ENCODE results near the gene FBLN2. TPM values are rescaled to one million over a fixed set of nuclear protein-coding genes. Genes with fewer than 3 reads are reported as not detected.

The FBLN2 gene
- total and polyA plus RNA-seq, 2 of the 4 experiments (the other 2 are of a cell fraction) = 11.8 to 60.8 TPM

GRCh38 chr3:13574798-13575451 lies 26.0 kb downstream of the FBLN2 start:
- in situ Hi-C loops (cut with MboI; ENCODE audit: low sequenced_read_pairs) = no loop called here
- ATAC-seq (ENCODE audit: low read depth) (peak; percentile 28; the same call in 1 of the 2 replicates), DNase-seq (peak; percentile 18)
- TF ChIP-seq SMC3 (IDR thresholded peaks at IDR 0.05; ENCODE audit: low read depth, low read length) (no peak), CEBPB (IDR thresholded peaks at IDR 0.05; ENCODE audit: low read depth, low read length) (no peak), MAZ (IDR thresholded peaks at IDR 0.05; ENCODE audit: borderline replicate concordance, low read depth, low read length) (no peak), RFX5 (IDR thresholded peaks at IDR 0.05; ENCODE audit: low read depth, low read length) (no peak), RCOR1 (IDR thresholded peaks at IDR 0.05; ENCODE audit: insufficient replicate concordance, low read length) (no peak), CHD1 (IDR thresholded peaks at IDR 0.05; ENCODE audit: low read depth, low read length) (no peak), MXI1 (IDR thresholded peaks at IDR 0.05; ENCODE audit: borderline replicate concordance, low read depth, low read length) (no peak)
- Histone ChIP-seq H3K4ac (ENCODE audit: low read depth, low read length) (no peak overlapping the region), H3K4me2 (ENCODE audit: low read depth, low read length) (no peak overlapping the region), H3K9me3 (ENCODE audit: control insufficient read depth, insufficient read depth, low read length) (no peaks in the 10 kb centered on the region), H3K9ac (ENCODE audit: low read depth, low read length) (no peak overlapping the region), H2BK5ac (ENCODE audit: low read depth, low read length, poor library complexity, severe bottlenecking) (no peak overlapping the region), H2BK15ac (ENCODE audit: low read depth, low read length) (no peak overlapping the region), H3K14ac (replicated peaks; ENCODE audit: low read depth, low read length) (no peak overlapping the region), H2AK9ac (replicated peaks; ENCODE audit: low read depth, low read length, poor library complexity) (no peak overlapping the region), H3K36me3 (ENCODE audit: control insufficient read depth, insufficient read depth, low read length) (no peaks in the 10 kb centered on the region), H3K18ac (ENCODE audit: low read depth, low read length) (no peak overlapping the region), H3K27me3 (ENCODE audit: control insufficient read depth, insufficient read depth, low read length) (no peaks in the 10 kb centered on the region), H3K27ac (ENCODE audit: insufficient read depth, low read length) (no peak overlapping the region), H2AFZ (replicated peaks; ENCODE audit: low read length, poor library complexity) (peak overlapping the region; percentile 58), H3K56ac (ENCODE audit: extremely low read depth, insufficient read depth, low read length) (no peak overlapping the region), H3K79me1 (ENCODE audit: low read depth in 1 of 2, low read length in 2 of 2) (no peaks in the 10 kb centered on the region), H4K20me1 (ENCODE audit: insufficient read depth, low read length) (no peaks in the 10 kb centered on the region), H3K9me1 (ENCODE audit: insufficient read depth, low read length) (no peaks in the 10 kb centered on the region), H2BK20ac (ENCODE audit: low read depth, low read length) (no peak overlapping the region), H4K5ac (ENCODE audit: low read depth, low read length) (no peak overlapping the region), H2AK5ac (ENCODE audit: low read depth, low read length) (no peak overlapping the region), H3K4me3 (ENCODE audit: insufficient read depth, low read depth, low read length) (no peak overlapping the region), H3K23ac (ENCODE audit: low read depth, low read length) (no peak overlapping the region), H4K91ac (ENCODE audit: insufficient read depth, low read depth, low read length) (no peak overlapping the region), H4K8ac (ENCODE audit: low read depth in 2 of 2, low read length in 2 of 2) (no peak overlapping the region), H3K4me1 (ENCODE audit: control insufficient read depth, insufficient read depth, low read length) (0 out of 2 replicates have a peak, but pooled peaks cover 1% of the 10 kb centered on the region), H2BK120ac (ENCODE audit: low read depth, low read length) (no peak overlapping the region)
- intact Hi-C loops (cut with micrococcal nuclease) = loop anchor here (10.0 kb wide), 1 partner anchor 70 kb away; no protein-coding TSS in a partner anchor
- ChIA-PET CTCF (no interaction called here), POLR2A (ENCODE audit: unreplicated experiment) (no interaction called here)
- dilution Hi-C loops (cut with HindIII; ENCODE audit: low sequenced_read_pairs, unreplicated experiment) = no loop called here
- BruUV-seq (replicated peaks) = no TSS peak
- WGBS, 2 experiments (ENCODE audit: extremely low coverage in 2 of 2, insufficient read length in 1 of 2) = no CpG with 5 or more reads among the region's 18 CpGs

Data from IMR-90 (cell line).